GM18867 (cell line): Measurements from ENCODE around the gene TUBGCP5.
"Not testable (repeated sequence)": the region's sequence is repeated elsewhere in the genome, so short reads cannot be mapped to it uniquely, and the experiment has no call there.

Experiments
- ATAC-seq: cut with Tn5 transposase; IDR thresholded peaks from one replicate; pipeline ENCODE4 v1.9.1; 2021; ENCODE audit warnings: mild to moderate bottlenecking, moderate library complexity; ENCODE audit not compliant: unreplicated experiment

Gene TUBGCP5

DNA sequence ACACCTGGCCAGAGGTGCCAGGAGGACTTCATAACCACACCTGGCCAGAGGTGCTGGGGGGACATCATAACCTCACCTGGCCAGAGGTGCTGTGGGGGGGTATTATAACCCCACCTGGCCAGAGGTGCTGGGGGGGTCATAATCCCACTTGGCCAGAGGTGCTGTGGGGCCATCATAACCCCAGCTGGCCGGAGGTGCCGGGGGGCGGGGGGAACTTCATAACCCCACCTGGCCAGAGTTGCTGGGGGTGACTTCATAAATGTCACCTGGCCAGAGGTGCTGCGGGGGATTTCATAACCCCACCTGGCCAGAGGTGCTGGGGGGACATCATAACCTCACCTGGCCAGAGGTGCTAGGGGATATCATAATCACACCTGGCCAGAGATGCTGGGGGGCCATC is 4.2 kb upstream of the TUBGCP5 start:
- not testable (repeated sequence) for ATAC-seq

DNA sequence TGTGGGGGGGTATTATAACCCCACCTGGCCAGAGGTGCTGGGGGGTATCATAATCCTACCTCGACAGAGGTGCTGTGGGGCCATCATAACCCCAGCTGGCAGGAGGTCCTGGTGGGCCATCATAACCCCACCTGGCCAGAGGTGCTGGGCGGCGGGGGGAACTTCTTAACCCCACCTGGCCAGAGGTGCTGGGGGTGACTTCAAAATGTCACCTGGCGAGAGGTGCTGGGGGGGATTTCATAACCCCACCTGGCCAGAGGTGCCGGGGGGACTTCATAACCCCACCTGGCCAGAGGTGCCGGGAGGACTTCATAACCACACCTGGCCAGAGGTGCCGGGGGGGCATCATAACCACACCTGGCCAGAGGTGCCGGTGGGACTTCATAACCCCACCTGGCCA is 2.4 kb upstream of the TUBGCP5 start:
- ATAC-seq: not testable (repeated sequence)

GRCh38 chr15:23039917-23040281 is 530 bp upstream of the TUBGCP5 start:
- no peak for ATAC-seq

GRCh38 chr15:23038726-23039142 is 635 bp downstream of the TUBGCP5 start:
- ATAC-seq: peak; percentile 14

- ATAC-seq: peak; percentile 21
Measured at GRCh38 chr15:23035964-23036566, 3.3 kb downstream of the TUBGCP5 start.

- no peak for ATAC-seq
Measured at GRCh38 chr15:23033979-23034378, 5.4 kb downstream of the TUBGCP5 start.

DNA sequence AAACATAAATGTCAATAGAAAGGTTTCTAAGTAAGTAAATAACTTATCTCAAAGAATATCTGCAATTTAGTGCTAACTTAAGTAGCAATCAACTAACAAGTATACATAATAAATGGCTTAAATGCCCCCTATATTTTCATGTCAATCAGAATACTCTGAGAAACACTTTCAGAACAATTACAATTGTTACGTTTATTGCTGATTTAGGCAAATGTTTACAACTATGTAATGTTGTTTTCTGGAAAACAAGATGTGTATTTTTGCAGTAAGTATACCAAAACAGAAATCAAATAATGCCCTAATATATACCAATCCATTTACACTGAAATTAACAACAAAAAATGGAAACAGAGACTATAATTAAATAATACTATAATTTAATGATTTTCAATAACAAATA is 13.2 kb downstream of the TUBGCP5 start:
- no peak for ATAC-seq

DNA sequence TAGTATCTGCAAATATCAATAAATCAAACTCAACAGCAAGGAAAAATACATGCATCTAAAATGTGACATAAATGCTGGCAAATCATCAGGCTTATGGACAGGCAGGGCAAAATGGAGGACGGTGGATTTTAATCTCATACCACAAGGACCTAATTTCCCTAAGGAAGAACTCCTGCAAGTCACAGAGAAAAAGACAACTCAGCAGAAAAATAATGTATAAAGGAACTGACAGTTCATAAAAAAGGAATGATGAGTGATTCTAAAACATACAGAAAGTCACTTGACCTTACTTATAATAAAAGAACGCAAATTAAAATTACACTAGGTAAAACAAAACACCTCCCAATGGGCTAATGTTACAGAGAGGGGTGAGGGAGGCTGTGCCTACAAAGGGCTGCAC is 17.2 kb downstream of the TUBGCP5 start:
- ATAC-seq: no peak

- no peak for ATAC-seq
Measured at GRCh38 chr15:23014394-23015000, 24.9 kb downstream of the TUBGCP5 start.

DNA sequence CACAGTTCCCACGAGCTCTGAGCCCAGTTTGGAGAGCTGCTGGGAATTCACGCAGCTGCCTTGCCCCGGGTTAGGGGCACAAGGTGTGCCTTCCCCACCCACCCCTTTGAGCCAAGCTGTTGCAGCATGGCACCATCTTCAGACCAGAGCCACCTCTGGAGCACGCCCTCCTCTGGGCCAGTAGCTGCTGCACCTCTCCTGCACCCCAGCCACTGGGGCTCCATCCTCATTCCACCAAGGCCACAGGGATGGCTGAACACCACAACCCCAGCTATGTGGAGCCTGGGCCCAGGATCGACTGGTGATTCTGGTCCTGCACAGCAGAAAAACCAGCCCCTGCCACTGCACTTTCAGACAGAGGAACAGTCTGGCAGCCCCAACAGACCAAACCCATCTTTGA is 25.7 kb downstream of the TUBGCP5 start:
- ATAC-seq: no peak

GRCh38 chr15:23012616-23013015 is 26.8 kb downstream of the TUBGCP5 start:
- ATAC-seq: not testable (repeated sequence)

- no peak for ATAC-seq
Measured at GRCh38 chr15:23003736-23004135, 35.6 kb downstream of the TUBGCP5 start.

GRCh38 chr15:23002920-23003319 is 36.4 kb downstream of the TUBGCP5 start:
- no peak for ATAC-seq

DNA sequence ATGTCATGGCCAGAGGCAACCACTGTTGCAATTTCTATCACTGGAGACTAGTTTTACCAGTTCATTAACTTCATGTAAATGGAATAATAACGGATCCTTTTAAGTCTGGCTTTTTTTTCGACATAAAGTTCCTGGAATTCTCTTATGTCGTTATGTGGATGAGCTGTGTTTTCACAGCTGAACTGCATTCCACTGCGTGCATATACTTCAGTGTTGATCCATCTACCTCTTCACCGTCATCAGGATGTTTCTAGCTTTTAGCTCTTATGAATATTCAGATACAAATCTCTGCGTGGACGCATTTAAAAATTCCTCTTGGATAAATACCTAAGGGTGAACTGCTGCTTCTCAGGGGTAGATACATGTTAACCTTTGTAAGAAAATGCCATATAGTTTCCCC is 43.6 kb downstream of the TUBGCP5 start:
- no peak for ATAC-seq

DNA sequence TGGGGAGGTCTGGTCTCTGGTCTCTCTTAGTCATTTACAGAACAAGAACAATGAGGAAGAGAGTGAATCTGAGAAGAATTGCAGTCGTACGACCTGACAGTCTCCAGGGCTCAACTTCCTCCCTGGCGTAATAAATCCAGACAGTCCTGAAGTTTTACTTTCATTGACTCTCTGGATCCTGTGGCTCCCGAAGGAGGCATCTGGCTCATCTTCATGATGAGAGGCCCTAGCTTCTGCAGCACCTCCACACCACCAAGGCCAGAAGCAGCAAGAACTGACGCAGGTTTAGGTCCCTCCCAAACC is 47.4 kb downstream of the TUBGCP5 start:
- no peak for ATAC-seq

DNA sequence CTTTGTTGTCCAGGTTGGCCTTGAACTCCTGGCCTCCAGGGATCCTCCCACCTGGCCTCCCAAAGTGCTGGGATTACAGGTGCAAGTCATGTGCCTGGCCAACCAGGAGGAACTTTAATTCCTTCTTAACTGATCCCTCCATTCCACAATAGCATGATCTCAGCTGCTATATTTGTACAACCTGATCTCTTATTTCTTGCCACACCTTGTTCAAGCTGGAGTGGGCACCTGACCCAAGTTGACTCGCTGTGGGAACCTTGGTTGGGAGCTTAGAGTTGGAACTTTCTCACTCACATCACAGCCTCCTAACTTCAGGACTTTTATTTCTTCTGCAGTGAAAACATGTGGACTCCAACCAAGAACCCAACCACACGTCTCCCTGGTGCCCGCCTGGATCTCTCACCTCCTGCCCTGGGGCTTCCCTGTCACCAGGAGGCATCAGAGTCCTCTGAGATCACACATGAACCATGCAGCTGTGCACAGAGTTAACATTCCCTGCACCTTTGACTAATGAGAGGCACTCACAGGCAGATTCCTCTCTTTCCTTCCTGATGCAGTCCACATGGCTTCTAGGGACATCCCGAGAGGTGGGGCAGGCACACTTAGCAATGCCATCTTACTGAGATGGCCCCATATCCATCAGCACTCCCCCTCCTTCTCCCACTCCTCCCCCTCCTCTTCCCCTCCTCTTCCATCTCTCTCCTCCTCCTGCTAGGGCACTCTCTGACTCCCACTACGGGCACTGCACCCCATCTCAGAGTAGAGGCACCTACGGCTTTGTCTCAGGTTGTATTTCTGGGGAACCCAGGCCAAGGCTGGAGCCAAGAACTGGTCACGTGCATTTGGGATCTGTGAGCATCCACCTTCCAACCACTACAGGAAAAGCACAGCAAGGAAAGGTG is 49.5 kb downstream of the TUBGCP5 start:
- no peak for ATAC-seq

DNA sequence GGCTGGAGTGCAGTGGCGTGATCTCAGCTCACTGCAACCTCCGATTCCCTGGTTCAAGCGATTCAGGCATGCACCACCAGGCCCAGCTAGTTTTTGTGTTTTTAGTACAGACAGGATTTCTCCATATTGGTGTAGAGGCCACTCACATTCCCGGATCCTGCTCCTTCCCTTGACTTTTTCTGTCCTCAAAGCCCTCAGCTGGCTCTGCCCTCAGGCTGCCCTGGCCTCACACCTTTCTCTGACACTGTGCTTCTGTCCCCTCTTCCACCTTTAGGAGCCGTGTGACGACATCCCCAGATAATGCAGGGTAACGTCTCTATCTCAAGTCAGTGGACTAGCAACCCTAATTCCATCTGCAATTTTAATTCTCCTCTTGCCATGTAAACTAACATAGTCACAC is 50.6 kb downstream of the TUBGCP5 start:
- ATAC-seq: no peak

DNA sequence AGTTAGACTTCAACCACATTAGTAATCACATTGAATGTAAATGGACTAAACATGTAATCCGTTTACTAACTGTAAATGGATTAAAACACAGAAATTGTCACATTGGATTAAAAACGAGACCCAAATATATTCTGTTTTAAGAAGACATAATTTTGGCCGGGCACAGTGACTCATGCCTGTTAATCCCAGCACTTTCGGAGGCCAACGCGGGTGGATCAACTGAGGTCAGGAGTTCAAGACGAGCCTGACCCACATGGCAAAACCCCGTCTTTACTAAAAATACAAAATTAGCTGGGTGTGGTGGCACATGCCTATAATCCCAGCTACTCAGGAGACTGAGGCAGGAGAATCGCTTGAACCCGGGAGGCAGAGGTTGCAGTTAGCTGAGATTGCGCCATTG is 57.4 kb downstream of the TUBGCP5 start:
- not testable (repeated sequence) for ATAC-seq

DNA sequence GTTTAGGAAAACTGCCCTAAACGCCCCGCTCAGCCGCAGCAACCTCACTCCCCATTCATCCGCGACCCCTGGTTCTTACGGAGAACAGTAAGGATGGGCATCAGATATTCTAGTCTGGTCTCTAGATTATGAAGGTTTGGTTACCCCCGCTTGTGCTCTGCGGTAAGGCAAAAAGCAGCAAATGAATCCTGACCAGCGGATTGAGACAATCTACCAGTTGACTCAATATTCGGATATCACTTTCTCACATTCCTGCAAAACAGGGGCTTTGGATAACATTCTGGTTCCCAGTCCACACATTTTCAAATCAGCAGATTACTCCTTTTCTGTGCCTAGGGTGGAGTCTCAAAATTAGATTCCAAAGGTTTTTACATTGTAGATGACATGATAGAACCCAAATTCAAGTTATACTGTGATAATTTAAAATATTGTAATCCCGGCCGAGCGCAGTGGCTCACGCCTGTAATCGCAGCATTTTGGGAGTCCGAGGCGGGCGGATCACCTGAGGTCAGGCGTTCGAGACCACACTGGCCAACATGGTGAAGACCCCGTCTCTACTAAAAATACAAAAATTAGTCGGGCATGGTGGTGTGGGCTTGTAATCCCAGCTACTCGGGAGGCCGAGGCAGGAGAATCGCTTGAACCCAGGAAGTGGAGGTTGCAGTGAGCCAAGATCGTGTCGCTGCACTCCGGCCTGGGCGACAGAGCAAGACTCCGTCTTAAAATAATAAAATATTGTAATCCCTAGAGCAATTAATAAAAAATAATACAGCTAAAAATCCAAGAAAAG is 58.1 kb downstream of the TUBGCP5 start:
- no peak for ATAC-seq

DNA sequence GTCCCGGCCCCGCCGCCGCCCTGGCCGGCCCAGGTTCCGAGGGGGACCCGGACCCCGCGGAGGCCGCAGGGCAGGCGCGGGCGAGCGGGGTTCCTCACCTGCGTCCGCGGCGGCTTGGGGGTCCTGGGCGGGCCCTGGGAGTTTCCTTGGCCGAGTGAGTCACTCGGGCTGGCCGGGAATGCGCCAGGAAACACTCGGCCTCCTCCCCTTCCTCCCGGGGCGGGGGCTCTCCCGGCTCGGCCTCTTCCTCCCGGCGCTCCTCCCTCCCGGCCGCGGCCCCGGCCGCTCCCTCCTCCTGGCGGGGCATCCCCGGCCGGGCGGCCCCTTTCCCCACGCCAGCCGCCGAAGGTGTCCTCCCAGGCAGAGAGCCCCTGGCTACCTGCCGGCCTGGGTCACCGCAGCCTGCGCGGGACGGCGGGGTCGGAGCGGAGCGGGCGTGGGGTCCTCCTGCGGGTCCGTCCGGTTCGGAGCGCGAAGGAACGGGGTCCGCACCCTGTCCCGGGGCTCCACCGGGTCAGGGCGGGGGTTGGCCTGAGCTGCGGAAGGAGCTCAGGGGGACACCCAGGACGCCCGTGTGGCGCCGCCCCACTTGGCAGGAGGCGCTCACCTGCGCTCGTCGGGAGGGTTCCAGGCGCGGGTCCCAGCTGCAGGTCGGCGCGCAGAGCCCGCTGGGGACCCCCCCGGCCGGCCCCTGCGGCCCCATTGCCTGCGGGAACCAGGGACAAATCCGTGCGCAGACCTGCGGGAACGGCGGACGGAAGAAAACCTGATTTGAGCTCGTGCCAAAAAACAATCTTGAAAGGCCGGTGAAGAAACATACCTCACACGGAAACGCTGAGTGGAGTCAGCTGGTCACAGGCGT is 58.9 kb downstream of the TUBGCP5 start, which contains the start of gene CYFIP1:
Gene CYFIP1, minus strand, starts transcription at position 180 of the 862 bp plus-strand sequence. CDS start 33,083 bp downstream, outside the sequence.
- ATAC-seq: peak; percentile 53
